ENCODE data around the gene TYRO3.

Gene TYRO3

GRCh38 chr15:41558400-41559238, at the start of gene TYRO3:
TSS of gene TYRO3 (plus strand) at chr15:41559212. CDS start at chr15:41559258, 46 bp downstream.
- DNase-seq: peak; percentile 68

GRCh38 chr15:41510728-41511127, 48.3 kb upstream of the TYRO3 start:
- DNase-seq: no peak

- DNase-seq: no peak
Measured at GRCh38 chr15:41511331-41511898, 47.6 kb upstream of the TYRO3 start.

GRCh38 chr15:41511899-41512369, 47.1 kb upstream of the TYRO3 start:
- DNase-seq: no peak

- no peak for DNase-seq
Measured at GRCh38 chr15:41512512-41512939, 46.5 kb upstream of the TYRO3 start.

- DNase-seq: peak; percentile 51
Measured at GRCh38 chr15:41512940-41513505, 46.0 kb upstream of the TYRO3 start.

- DNase-seq: peak; percentile 26
Measured at GRCh38 chr15:41513506-41514227, 45.3 kb upstream of the TYRO3 start, which contains the start of gene LTK. TSS of gene LTK (minus strand) at chr15:41513827. CDS start at chr15:41513709, 118 bp downstream.

GRCh38 chr15:41517895-41518449, 41.0 kb upstream of the TYRO3 start:
- DNase-seq: no peak

- DNase-seq: no peak
Measured at GRCh38 chr15:41520636-41521035, 38.4 kb upstream of the TYRO3 start.

- no peak for DNase-seq
Measured at GRCh38 chr15:41521614-41522013, 37.4 kb upstream of the TYRO3 start.

- DNase-seq: no peak
Measured at GRCh38 chr15:41523097-41523496, 35.9 kb upstream of the TYRO3 start.

- no peak for DNase-seq
Measured at GRCh38 chr15:41530363-41530956, 28.6 kb upstream of the TYRO3 start.

- DNase-seq: peak; percentile 5
Measured at GRCh38 chr15:41535544-41535943, 23.5 kb upstream of the TYRO3 start.

GRCh38 chr15:41536866-41537265, 22.1 kb upstream of the TYRO3 start:
- DNase-seq: no peak

- DNase-seq: no peak
Measured at GRCh38 chr15:41543521-41543870, 15.5 kb upstream of the TYRO3 start.

- no peak for DNase-seq
Measured at GRCh38 chr15:41544650-41545015, 14.4 kb upstream of the TYRO3 start.

- DNase-seq: no peak
Measured at GRCh38 chr15:41545218-41545617, 13.8 kb upstream of the TYRO3 start.

- no peak for DNase-seq
Measured at GRCh38 chr15:41546851-41547786, 11.9 kb upstream of the TYRO3 start.

- DNase-seq: no peak
Measured at GRCh38 chr15:41550066-41550775, 8.8 kb upstream of the TYRO3 start.

- no peak for DNase-seq
Measured at GRCh38 chr15:41553731-41554130, 5.3 kb upstream of the TYRO3 start.

GRCh38 chr15:41554343-41554742, 4.7 kb upstream of the TYRO3 start:
- no peak for DNase-seq

Measured in OCI-M1 (cell line).